H9 (cell line): ENCODE measurements around the gene LARP4B. TPM values are rescaled to one million over a fixed set of nuclear protein-coding genes. Genes with fewer than 3 reads are reported as not detected.

Experiments used
- DNase-seq: peaks from one replicate; pipeline ENCODE4 v3.0.0-alpha.2; 2017
- H2AFZ ChIP-seq: one replicate; pipeline ENCODE4 v1.6.1; 2013; ENCODE audit warnings: mild to moderate bottlenecking, low read length, control low read depth, moderate library complexity
- H2AK5ac ChIP-seq: 2 replicates; pipeline ENCODE4 v1.6.1; 2013; ENCODE audit warnings: low read length, control low read depth, mixed read lengths; ENCODE audit not compliant: insufficient read length
- H2BK120ac ChIP-seq: one replicate; pipeline ENCODE4 v1.6.1; 2013; ENCODE audit warnings: low read depth, mild to moderate bottlenecking, low read length, control low read depth, inconsistent platforms; ENCODE audit not compliant: poor library complexity, severe bottlenecking
- H2BK12ac ChIP-seq: 2 replicates; pipeline ENCODE4 v1.6.1; 2013; ENCODE audit warnings: low read length, control low read depth, mixed read lengths, low read depth; ENCODE audit not compliant: insufficient read length
- H2BK15ac ChIP-seq: 2 replicates; pipeline ENCODE4 v1.6.1; 2013; ENCODE audit warnings: low read depth, low read length, control low read depth
- H2BK20ac ChIP-seq: one replicate; pipeline ENCODE4 v1.6.1; 2013; ENCODE audit warnings: low read depth, mild to moderate bottlenecking, low read length, control low read depth, inconsistent platforms; ENCODE audit not compliant: poor library complexity, severe bottlenecking
- H2BK5ac ChIP-seq: 2 replicates; pipeline ENCODE4 v1.6.1; 2013; ENCODE audit warnings: low read length, control low read depth, mixed read lengths; ENCODE audit not compliant: insufficient read length
- H3K14ac ChIP-seq: 2 replicates; pipeline ENCODE4 v1.6.1; 2013; ENCODE audit warnings: low read length, control low read depth; ENCODE audit not compliant: insufficient read depth
- H3K18ac ChIP-seq: 2 replicates; pipeline ENCODE4 v1.6.1; 2013; ENCODE audit warnings: low read depth, mild to moderate bottlenecking, mixed read lengths, low read length, control low read depth; ENCODE audit not compliant: insufficient read length
- H3K23ac ChIP-seq: 2 replicates; pipeline ENCODE4 v1.6.1; 2013; ENCODE audit warnings: low read length, control low read depth, mixed read lengths, low read depth; ENCODE audit not compliant: insufficient read length
- H3K23me2 ChIP-seq: 2 replicates; pipeline ENCODE4 v1.6.1; 2013; ENCODE audit warnings: low read depth, mild to moderate bottlenecking, mixed read lengths, low read length, control low read depth; ENCODE audit not compliant: insufficient read length, poor library complexity, severe bottlenecking
- H3K27ac ChIP-seq: 2 replicates; pipeline ENCODE4 v1.5.1; 2013; ENCODE audit warnings: low read length, control low read depth, mixed read lengths, low read depth; ENCODE audit not compliant: insufficient read length
- H3K27me3 ChIP-seq: 2 replicates; pipeline ENCODE4 v1.6.1; 2013; ENCODE audit warnings: low read length, control low read depth, inconsistent platforms; ENCODE audit not compliant: insufficient read depth
- H3K4ac ChIP-seq: 2 replicates; pipeline ENCODE4 v1.6.1; 2013; ENCODE audit warnings: low read depth, mild to moderate bottlenecking, control low read depth, inconsistent platforms, low read length, moderate library complexity
- H3K4me1 ChIP-seq: 2 replicates; pipeline ENCODE4 v1.6.1; 2013; ENCODE audit warnings: low read length, control low read depth, inconsistent platforms; ENCODE audit not compliant: insufficient read depth
- H3K4me2 ChIP-seq: 2 replicates; pipeline ENCODE4 v1.6.1; 2013; ENCODE audit warnings: low read length, control low read depth, mixed read lengths; ENCODE audit not compliant: insufficient read length, insufficient read depth
- H3K56ac ChIP-seq: 2 replicates; pipeline ENCODE4 v1.6.1; 2013; ENCODE audit warnings: low read depth, mild to moderate bottlenecking, mixed read lengths, low read length, control low read depth; ENCODE audit not compliant: insufficient read length
- H3K79me1 ChIP-seq: 2 replicates; pipeline ENCODE4 v1.6.1; 2013; ENCODE audit warnings: low read depth, mild to moderate bottlenecking, moderate library complexity, low read length, control low read depth, inconsistent platforms; ENCODE audit not compliant: insufficient read depth, poor library complexity, severe bottlenecking
- H3K79me2 ChIP-seq: 2 replicates; pipeline ENCODE4 v1.6.1; 2013; ENCODE audit warnings: low read length, control low read depth, inconsistent platforms; ENCODE audit not compliant: insufficient read depth
- H3K9ac ChIP-seq: 2 replicates; pipeline ENCODE4 v1.6.1; 2013; ENCODE audit warnings: low read length, control low read depth, mixed read lengths; ENCODE audit not compliant: insufficient read length; ENCODE audit errors: extremely low read depth
- H3K9me3 ChIP-seq: one replicate; pipeline ENCODE4 v1.6.1; 2013; ENCODE audit warnings: low read depth, low read length, inconsistent platforms; ENCODE audit not compliant: control insufficient read depth
- H3T11ph ChIP-seq: one replicate; pipeline ENCODE4 v1.6.1; 2013; ENCODE audit warnings: mild to moderate bottlenecking, low read length, control low read depth, inconsistent platforms
- H4K20me1 ChIP-seq: one replicate; pipeline ENCODE4 v1.6.1; 2013; ENCODE audit not compliant: control insufficient read depth, insufficient read length, insufficient read depth
- H4K5ac ChIP-seq: 2 replicates; pipeline ENCODE4 v1.6.1; 2013; ENCODE audit warnings: low read depth, mild to moderate bottlenecking, mixed read lengths, low read length, control low read depth; ENCODE audit not compliant: insufficient read length
- H4K8ac ChIP-seq: replicated peaks from 2 replicates; pipeline ENCODE4 v1.6.1; 2013; ENCODE audit warnings: low read length, control low read depth, mixed read lengths, low read depth; ENCODE audit not compliant: insufficient read length
- H4K91ac ChIP-seq: 2 replicates; pipeline ENCODE4 v1.6.1; 2013; ENCODE audit warnings: low read depth, mild to moderate bottlenecking, moderate library complexity, mixed read lengths, low read length, control low read depth; ENCODE audit not compliant: insufficient read length
- H3K27ac Mint-ChIP-seq, 3 experiments: 2 replicates in 2 of 3; 3 replicates in 1 of 3; pipeline ENCODE4 v1.8.0; 2020 to 2021; ENCODE audit warnings: mixed read lengths in 3 of 3, mild to moderate bottlenecking in 1 of 3, moderate library complexity in 1 of 3
- H3K27me3 Mint-ChIP-seq: 2 replicates; pipeline ENCODE4 v1.8.0; 2021; ENCODE audit warnings: low read depth, mild to moderate bottlenecking, moderate library complexity, mixed read lengths
- H3K36me3 Mint-ChIP-seq, 3 experiments: 2 replicates in 2 of 3; 3 replicates in 1 of 3; pipeline ENCODE4 v1.8.0; 2020 to 2021; ENCODE audit warnings: low read depth in 3 of 3, mixed read lengths in 3 of 3; ENCODE audit not compliant: insufficient read depth in 1 of 3
- H3K4me1 Mint-ChIP-seq, 2 experiments: 2 replicates each; pipeline ENCODE4 v1.8.0; 2020; ENCODE audit warnings: mixed read lengths in 2 of 2
- H3K4me3 Mint-ChIP-seq, 2 experiments: 2 replicates in 1 of 2; 3 replicates in 1 of 2; pipeline ENCODE4 v1.8.0; 2020 to 2021; ENCODE audit warnings: mild to moderate bottlenecking in 2 of 2, mixed read lengths in 2 of 2, moderate library complexity in 1 of 2
- H3K9me3 Mint-ChIP-seq, 2 experiments: 2 replicates in 1 of 2; 3 replicates in 1 of 2; pipeline ENCODE4 v1.8.0; 2020; ENCODE audit warnings: mild to moderate bottlenecking in 2 of 2, mixed read lengths in 2 of 2, moderate library complexity in 1 of 2
- WGBS: extraction: QIAGEN DNeasy Blood & Tissue Kit; methylation state at CpG from one replicate; pipeline ENCODE4 v1.1.7; 2013; ENCODE audit warnings: missing lambda C conversion rate, low lambda C conversion rate, mixed read lengths; ENCODE audit not compliant: insufficient read length; ENCODE audit errors: extremely low coverage; 5-methylcytosine and 5-hydroxymethylcytosine counted together
- total RNA-seq: library from RNA; stranded (reverse); gene quantifications from 2 replicates; pipeline ENCODE4 v1.2.1, GENCODE V29; 2021
- TF ChIP-seq, protein P1 (sequence below): fragments of 200-600 bp; sonication (generic); conservative IDR thresholded peaks from 3 replicates; pipeline ENCODE4 v1.8.0; 2021; ENCODE audit warnings: antibody characterized with exemption, mild to moderate bottlenecking

Gene LARP4B
- total RNA-seq, 1 experiment from 2014 or later: 88.9 TPM

DNA sequence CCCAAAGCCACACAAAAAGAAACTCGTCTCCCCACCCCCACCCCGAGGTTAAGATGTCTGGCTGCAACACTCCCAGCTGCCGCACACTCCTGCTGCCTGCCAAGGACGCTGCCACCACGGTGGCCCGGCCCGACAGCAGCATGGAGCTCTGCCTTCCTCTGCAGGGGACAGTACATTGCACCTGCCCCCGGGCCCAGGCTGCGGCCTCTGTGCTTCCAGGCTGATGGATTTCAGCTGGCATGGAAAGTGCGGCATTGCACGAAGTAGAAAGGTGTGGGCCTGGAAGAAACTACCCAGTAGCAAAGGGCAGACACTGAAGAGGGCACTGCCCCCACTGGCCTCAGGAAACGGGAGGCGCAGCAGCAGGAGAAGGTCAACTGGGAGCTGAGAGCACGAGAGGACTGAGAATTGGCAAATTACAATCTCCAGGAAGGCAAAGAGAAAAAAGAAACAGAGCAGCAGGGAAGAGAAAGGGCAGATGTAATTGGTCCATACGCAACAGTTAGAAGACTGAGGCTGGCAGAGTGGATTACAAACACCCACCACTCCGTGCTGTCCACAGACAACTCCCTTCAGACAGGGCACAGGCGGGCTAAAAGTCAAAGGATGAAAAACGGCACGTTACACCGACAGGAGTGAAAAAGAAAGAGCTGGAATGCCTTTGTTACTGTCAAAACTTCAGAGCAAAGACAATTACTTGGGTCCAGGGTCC, 124.9 kb downstream of the LARP4B start:
- H3K27ac ChIP-seq: no peak overlapping the region
- H2BK15ac ChIP-seq: no peak overlapping the region
- H2BK20ac ChIP-seq: no peak overlapping the region
- TF ChIP-seq, protein P1, sequence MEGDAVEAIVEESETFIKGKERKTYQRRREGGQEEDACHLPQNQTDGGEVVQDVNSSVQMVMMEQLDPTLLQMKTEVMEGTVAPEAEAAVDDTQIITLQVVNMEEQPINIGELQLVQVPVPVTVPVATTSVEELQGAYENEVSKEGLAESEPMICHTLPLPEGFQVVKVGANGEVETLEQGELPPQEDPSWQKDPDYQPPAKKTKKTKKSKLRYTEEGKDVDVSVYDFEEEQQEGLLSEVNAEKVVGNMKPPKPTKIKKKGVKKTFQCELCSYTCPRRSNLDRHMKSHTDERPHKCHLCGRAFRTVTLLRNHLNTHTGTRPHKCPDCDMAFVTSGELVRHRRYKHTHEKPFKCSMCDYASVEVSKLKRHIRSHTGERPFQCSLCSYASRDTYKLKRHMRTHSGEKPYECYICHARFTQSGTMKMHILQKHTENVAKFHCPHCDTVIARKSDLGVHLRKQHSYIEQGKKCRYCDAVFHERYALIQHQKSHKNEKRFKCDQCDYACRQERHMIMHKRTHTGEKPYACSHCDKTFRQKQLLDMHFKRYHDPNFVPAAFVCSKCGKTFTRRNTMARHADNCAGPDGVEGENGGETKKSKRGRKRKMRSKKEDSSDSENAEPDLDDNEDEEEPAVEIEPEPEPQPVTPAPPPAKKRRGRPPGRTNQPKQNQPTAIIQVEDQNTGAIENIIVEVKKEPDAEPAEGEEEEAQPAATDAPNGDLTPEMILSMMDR: no peak
- no peak overlapping the region for H2BK12ac ChIP-seq
- H2AK5ac ChIP-seq: no peak overlapping the region
- H4K20me1 ChIP-seq: no peaks in the 10 kb centered on the region
- H3K18ac ChIP-seq: no peak overlapping the region
- H3K27me3 ChIP-seq: no peaks in the 10 kb centered on the region
- H3K23me2 ChIP-seq: no peaks in the 10 kb centered on the region
- H3K4me1 Mint-ChIP-seq: peaks cover 2 to 8% of the 10 kb centered on the region in 2 experiments; a peak in 2 of 4 replicates
- H3K9ac ChIP-seq: no peak overlapping the region
- H3K27ac Mint-ChIP-seq: peak overlapping the region in 2 of 3 experiments; percentile 55 to 81; a peak in 5 of 7 replicates
- H4K5ac ChIP-seq: no peak overlapping the region
- H4K91ac ChIP-seq: no peak overlapping the region
- no peak overlapping the region for H2AFZ ChIP-seq
- H3K4ac ChIP-seq: no peak overlapping the region
- no peak overlapping the region for H2BK120ac ChIP-seq
- H3K56ac ChIP-seq: no peak overlapping the region
- H3K4me2 ChIP-seq: no peak overlapping the region
- H3K9me3 Mint-ChIP-seq: no peaks in the 10 kb centered on the region
- no peak for DNase-seq
- H3K79me2 ChIP-seq: no peaks in the 10 kb centered on the region
- H3T11ph ChIP-seq: no peak overlapping the region
- WGBS: no CpG with 5 or more reads among the region's 20 CpGs
- H3K9me3 ChIP-seq: no peaks in the 10 kb centered on the region
- H3K36me3 Mint-ChIP-seq: peaks cover 21 to 47% (median 39%) of the 10 kb centered on the region in 3 experiments
- no peak overlapping the region for H4K8ac ChIP-seq
- H3K4me1 ChIP-seq: no peaks in the 10 kb centered on the region
- H3K79me1 ChIP-seq: no peaks in the 10 kb centered on the region
- H2BK5ac ChIP-seq: no peak overlapping the region
- peaks cover 3% of the 10 kb centered on the region for H3K27me3 Mint-ChIP-seq
- no peak overlapping the region for H3K4me3 Mint-ChIP-seq
- no peak overlapping the region for H3K23ac ChIP-seq
- no peak overlapping the region for H3K14ac ChIP-seq
